Naive thymus-derived CD4-positive, alpha-beta T cell (primary cell): ENCODE measurements around the gene MYOM3. TPM values are rescaled to one million over a fixed set of nuclear protein-coding genes. Genes with fewer than 3 reads are reported as not detected.
A peak's percentile ranks its signal among the peaks of the same experiment; 100 is the strongest.

Experiments used
- ATAC-seq: fragments of 150-1000 bp; cut with Tn5 transposase; 2 replicates; pipeline ENCODE4 v1.10.0; 2021; ENCODE audit warnings: mild to moderate bottlenecking, moderate library complexity
- CTCF ChIA-PET: fragments of 350-600 bp; sonication (Branson Sonifier 250); formaldehyde crosslinking; loops from one replicate; lab custom pipeline; 2021; ENCODE audit warnings: antibody characterized with exemption; lab: Charles Lee
- POLR2A ChIA-PET: fragments of 350-600 bp; sonication (Branson Sonifier 250); formaldehyde crosslinking; loops from one replicate; lab custom pipeline; 2021; ENCODE audit warnings: antibody characterized with exemption, inconsistent platforms; lab: Charles Lee
- DNase-seq, 9 donors: peaks; one replicate each; pipeline versions ENCODE4 v3.0.0 to v3.0.0-alpha.2; 2020 to 2022; ENCODE audit warnings: mixed read lengths in 1 of 9
- H3K27ac ChIP-seq: one replicate; pipeline ENCODE4 v1.7.0; 2013; ENCODE audit warnings: mild to moderate bottlenecking, low read depth, low read length, moderate library complexity
- H3K27me3 ChIP-seq, 2 donors: one replicate each; pipeline ENCODE4 v1.7.0; 2013; ENCODE audit warnings: low read length in 2 of 2, mild to moderate bottlenecking in 2 of 2, moderate library complexity in 2 of 2; ENCODE audit not compliant: control insufficient read depth in 2 of 2, insufficient read depth in 2 of 2
- H3K36me3 ChIP-seq, 3 experiments: 1 replicate in 2 of 3; 2 replicates in 1 of 3; pipeline ENCODE4 v1.7.0; 2013; ENCODE audit warnings: low read length in 3 of 3, mild to moderate bottlenecking in 3 of 3, moderate library complexity in 1 of 3; ENCODE audit not compliant: insufficient read depth in 3 of 3, control insufficient read depth in 2 of 3
- H3K4me1 ChIP-seq, 2 donors: one replicate each; pipeline ENCODE4 v1.7.0; 2013; ENCODE audit warnings: low read length in 2 of 2, mild to moderate bottlenecking in 2 of 2, moderate library complexity in 1 of 2; ENCODE audit not compliant: control insufficient read depth in 2 of 2, insufficient read depth in 2 of 2
- H3K4me3 ChIP-seq: 2 replicates; pipeline ENCODE4 v1.7.0; 2013; ENCODE audit warnings: mild to moderate bottlenecking, low read length
- H3K9me3 ChIP-seq, 3 experiments: 1 replicate in 2 of 3; 2 replicates in 1 of 3; pipeline ENCODE4 v1.7.0; 2013; ENCODE audit warnings: low read length in 3 of 3; ENCODE audit not compliant: control insufficient read depth in 2 of 3
- H3K27ac Mint-ChIP-seq, 9 donors: one replicate each; pipeline ENCODE4 v1.8.0; 2020 to 2022; ENCODE audit warnings: mixed read lengths in 9 of 9, mild to moderate bottlenecking in 8 of 9, moderate library complexity in 5 of 9, inconsistent platforms in 2 of 9
- H3K27me3 Mint-ChIP-seq, 5 donors: one replicate each; pipeline ENCODE4 v1.8.0; 2021 to 2022; ENCODE audit warnings: mixed read lengths in 5 of 5, mild to moderate bottlenecking in 1 of 5
- H3K36me3 Mint-ChIP-seq, 5 donors: one replicate each; pipeline ENCODE4 v1.8.0; 2020 to 2022; ENCODE audit warnings: mixed read lengths in 5 of 5, mild to moderate bottlenecking in 3 of 5, inconsistent platforms in 1 of 5
- H3K4me1 Mint-ChIP-seq, 7 donors: one replicate each; pipeline ENCODE4 v1.8.0; 2020 to 2022; ENCODE audit warnings: mixed read lengths in 7 of 7, mild to moderate bottlenecking in 3 of 7, inconsistent platforms in 1 of 7
- H3K4me3 Mint-ChIP-seq, 10 donors: one replicate each; pipeline ENCODE4 v1.8.0; 2020 to 2022; ENCODE audit warnings: mild to moderate bottlenecking in 10 of 10, mixed read lengths in 10 of 10, moderate library complexity in 6 of 10, inconsistent platforms in 2 of 10
- H3K9me3 Mint-ChIP-seq, 11 donors: one replicate each; pipeline ENCODE4 v1.8.0; 2020 to 2022; ENCODE audit warnings: mixed read lengths in 11 of 11, mild to moderate bottlenecking in 4 of 11, inconsistent platforms in 1 of 11, moderate library complexity in 1 of 11
- intact Hi-C, 2 donors: fragments of 100-400 bp; cut with micrococcal nuclease; formaldehyde crosslinking; loops; one replicate each; pipeline ENCODE4 v1.15.1; 2023
- polyA plus RNA-seq, 2 donors: library from polyadenylated mRNA; unstranded; fragments of 300-500 nt; fragmentation: Illumina TruSeq; gene quantifications; one replicate each; pipeline ENCODE4 v1.2.3, GENCODE V29; 2021
- total RNA-seq, 6 experiments: library from RNA in 5 of 6; stranded (reverse) in 5 of 6; gene quantifications; 1 replicate in 5 of 6; 2 replicates in 1 of 6; pipeline ENCODE4 v1.2.3 and lab custom pipeline; 2021 to 2026

Gene MYOM3
- total and polyA plus RNA-seq, 7 experiments from 2014 or later: not detected

GRCh38 chr1:24104854-24105253 is 7.1 kb downstream of the MYOM3 start:
- CTCF ChIA-PET: no interaction called here

DNA sequence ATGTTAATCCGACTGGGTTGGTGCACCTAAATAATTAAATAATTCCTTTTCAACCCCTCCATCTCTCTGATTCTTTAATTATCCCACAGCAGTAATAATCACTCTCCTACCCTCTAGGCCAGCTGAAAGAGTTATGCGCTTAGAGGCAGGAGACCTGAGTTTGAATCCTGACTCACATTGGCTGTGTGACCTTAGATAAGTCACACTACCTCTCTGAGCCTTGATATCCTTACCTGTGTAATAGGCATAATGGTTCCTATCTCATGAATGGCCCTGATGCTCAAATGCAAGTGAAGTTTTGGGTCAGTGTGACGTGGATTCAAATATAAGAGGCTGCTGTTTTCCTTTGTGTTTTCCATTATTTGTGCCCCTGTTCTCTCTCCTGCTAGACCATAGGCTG is 8.1 kb downstream of the MYOM3 start:
- no peaks in the 10 kb centered on the region for H3K36me3 Mint-ChIP-seq
- no peaks in the 10 kb centered on the region for H3K4me1 Mint-ChIP-seq
- Histone ChIP-seq H3K4me1 (no peaks in the 10 kb centered on the region), H3K27me3 (no peaks in the 10 kb centered on the region), H3K9me3 (no peaks in the 10 kb centered on the region), H3K36me3 (no peaks in the 10 kb centered on the region), H3K27ac (no peak overlapping the region), H3K4me3 (no peak overlapping the region)
- intact Hi-C loops: no loop called here
- ATAC-seq: no peak
- no peak overlapping the region for H3K27ac Mint-ChIP-seq
- CTCF ChIA-PET: no interaction called here
- DNase-seq: no peak
- no peak overlapping the region for H3K4me3 Mint-ChIP-seq
- no peaks in the 10 kb centered on the region for H3K27me3 Mint-ChIP-seq
- H3K9me3 Mint-ChIP-seq: no peaks in the 10 kb centered on the region
- POLR2A ChIA-PET: no interaction called here

More at GRCh38 chr1:24104854-24105253, 7.1 kb downstream of the MYOM3 start:
- ATAC-seq: no peak
- Mint-ChIP-seq H3K4me3 (no peak overlapping the region), H3K9me3 (no peaks in the 10 kb centered on the region), H3K36me3 (no peaks in the 10 kb centered on the region), H3K27me3 (no peaks in the 10 kb centered on the region), H3K4me1 (peaks cover 0 to 2% (median 0%) of the 10 kb centered on the region in 7 donors), H3K27ac (peak overlapping the region in 1 of 9 donors; percentile 13)
- Histone ChIP-seq H3K9me3 (no peaks in the 10 kb centered on the region), H3K4me1 (no peaks in the 10 kb centered on the region), H3K27me3 (no peaks in the 10 kb centered on the region), H3K4me3 (no peak overlapping the region), H3K27ac (no peak overlapping the region), H3K36me3 (no peaks in the 10 kb centered on the region)
- POLR2A ChIA-PET: no interaction called here
- intact Hi-C loops: no loop called here
- no peak for DNase-seq

DNA sequence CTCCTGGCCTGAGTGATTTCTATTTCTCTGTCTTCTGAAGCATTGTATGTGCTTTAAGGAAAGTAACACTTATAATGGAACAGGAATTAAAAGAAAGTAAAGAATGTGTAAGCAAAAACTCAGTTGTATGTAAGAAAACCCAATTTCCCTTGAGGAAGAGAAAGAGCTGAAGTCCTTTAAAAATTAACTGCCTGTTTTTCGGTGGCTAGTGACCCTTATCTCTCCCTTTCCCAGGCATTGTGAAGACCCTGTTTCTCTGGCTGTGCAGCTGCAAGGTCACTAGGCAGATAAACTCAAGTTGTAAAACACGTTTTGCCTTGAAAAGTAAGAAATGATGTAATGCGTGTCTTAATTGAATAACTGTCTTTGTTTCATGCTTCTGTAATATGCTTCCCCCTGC is 8.5 kb downstream of the MYOM3 start:
- Histone ChIP-seq H3K9me3 (no peaks in the 10 kb centered on the region), H3K27me3 (no peaks in the 10 kb centered on the region), H3K4me1 (no peaks in the 10 kb centered on the region), H3K4me3 (no peak overlapping the region), H3K27ac (no peak overlapping the region), H3K36me3 (no peaks in the 10 kb centered on the region)
- ChIA-PET POLR2A (no interaction called here), CTCF (no interaction called here)
- no peaks in the 10 kb centered on the region for H3K36me3 Mint-ChIP-seq
- H3K4me3 Mint-ChIP-seq: no peak overlapping the region
- H3K9me3 Mint-ChIP-seq: no peaks in the 10 kb centered on the region
- H3K27ac Mint-ChIP-seq: no peak overlapping the region
- H3K4me1 Mint-ChIP-seq: no peaks in the 10 kb centered on the region
- no peaks in the 10 kb centered on the region for H3K27me3 Mint-ChIP-seq
- ATAC-seq (no peak), DNase-seq (no peak)
- intact Hi-C loops: no loop called here

GRCh38 chr1:24102961-24103360 is 9.0 kb downstream of the MYOM3 start:
- ATAC-seq (no peak), DNase-seq (no peak)
- no peaks in the 10 kb centered on the region for H3K27me3 ChIP-seq
- no peak overlapping the region for H3K27ac ChIP-seq
- H3K9me3 ChIP-seq: no peaks in the 10 kb centered on the region
- ChIA-PET CTCF (no interaction called here), POLR2A (no interaction called here)
- no peaks in the 10 kb centered on the region for H3K27me3 Mint-ChIP-seq
- no peak overlapping the region for H3K27ac Mint-ChIP-seq
- no peaks in the 10 kb centered on the region for H3K36me3 Mint-ChIP-seq
- no peak overlapping the region for H3K4me3 ChIP-seq
- no peaks in the 10 kb centered on the region for H3K36me3 ChIP-seq
- intact Hi-C loops: no loop called here
- H3K4me1 ChIP-seq: no peaks in the 10 kb centered on the region
- H3K4me3 Mint-ChIP-seq: no peak overlapping the region
- no peaks in the 10 kb centered on the region for H3K4me1 Mint-ChIP-seq
- H3K9me3 Mint-ChIP-seq: no peaks in the 10 kb centered on the region

DNA sequence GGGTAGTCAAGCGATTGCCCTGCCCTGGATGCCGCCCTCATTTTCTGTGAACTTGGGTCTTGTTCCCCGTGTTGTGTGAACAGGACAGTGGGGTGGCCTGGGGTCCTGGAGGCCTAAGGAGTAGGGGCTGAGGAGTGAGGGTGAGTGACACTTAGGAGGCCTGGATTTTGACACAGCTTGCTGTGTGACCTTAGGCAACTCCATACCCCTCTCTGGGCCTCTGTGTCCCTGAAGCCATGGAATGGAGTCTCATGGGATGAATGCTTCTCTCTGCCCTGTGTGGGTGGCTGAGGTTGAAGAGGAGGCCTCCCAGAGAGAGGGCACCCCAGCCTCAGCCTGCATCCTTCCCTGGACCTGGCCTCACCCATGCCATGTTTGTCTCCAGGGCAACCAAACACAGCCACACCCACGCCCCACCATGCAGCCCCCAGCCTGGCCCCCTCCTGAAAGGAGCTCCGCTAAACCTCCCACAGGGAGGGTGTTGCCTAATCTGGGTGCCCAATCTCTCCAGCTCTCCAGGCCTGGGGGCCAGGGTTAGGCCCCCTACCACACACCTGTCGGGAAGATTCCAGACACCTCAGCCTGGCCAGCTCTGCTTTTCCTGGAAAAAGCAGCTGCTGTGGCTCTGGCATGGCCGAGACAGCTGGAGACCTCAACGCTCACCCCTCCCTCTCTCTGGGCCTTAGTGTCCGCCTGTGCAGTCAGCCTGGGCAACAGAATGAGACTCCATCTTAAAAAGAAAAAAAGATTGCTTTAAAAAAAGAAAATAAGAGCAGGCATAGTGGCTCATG is 9.9 kb downstream of the MYOM3 start:
- intact Hi-C loops: no loop called here
- ChIA-PET POLR2A (no interaction called here), CTCF (no interaction called here)
- Histone ChIP-seq H3K4me1 (no peaks in the 10 kb centered on the region), H3K27ac (no peak overlapping the region), H3K4me3 (no peak overlapping the region), H3K36me3 (no peaks in the 10 kb centered on the region), H3K9me3 (no peaks in the 10 kb centered on the region), H3K27me3 (no peaks in the 10 kb centered on the region)
- ATAC-seq: no peak
- Mint-ChIP-seq H3K27me3 (no peaks in the 10 kb centered on the region), H3K9me3 (no peaks in the 10 kb centered on the region), H3K36me3 (no peaks in the 10 kb centered on the region), H3K4me3 (no peak overlapping the region), H3K27ac (peak overlapping the region in 1 of 9 donors; percentile 65), H3K4me1 (no peaks in the 10 kb centered on the region)
- no peak for DNase-seq

- H3K27me3 Mint-ChIP-seq: no peaks in the 10 kb centered on the region
- Histone ChIP-seq H3K4me1 (no peaks in the 10 kb centered on the region), H3K4me3 (no peak overlapping the region), H3K27ac (no peak overlapping the region), H3K36me3 (no peaks in the 10 kb centered on the region), H3K27me3 (no peaks in the 10 kb centered on the region), H3K9me3 (no peaks in the 10 kb centered on the region)
- no peak overlapping the region for H3K4me3 Mint-ChIP-seq
- ATAC-seq (no peak), DNase-seq (no peak)
- intact Hi-C loops: no loop called here
- POLR2A ChIA-PET: no interaction called here
- no peaks in the 10 kb centered on the region for H3K36me3 Mint-ChIP-seq
- CTCF ChIA-PET: interaction anchor here (1.1 kb wide), 1 partner anchor 49 kb away, joined by 3 read pairs; no protein-coding TSS in a partner anchor
- peaks cover 0 to 3% (median 0%) of the 10 kb centered on the region in 11 donors for H3K9me3 Mint-ChIP-seq
- H3K4me1 Mint-ChIP-seq: no peaks in the 10 kb centered on the region
- no peak overlapping the region for H3K27ac Mint-ChIP-seq
Observed at GRCh38 chr1:24100945-24101737, 10.8 kb downstream of the MYOM3 start.
